RKO (cell line): ENCODE measurements around the gene GLRX5.

ENCODE experiments used
- DNase-seq: peaks from one replicate; pipeline ENCODE4 v3.0.0-alpha.2; 2016; ENCODE audit warnings: low spot score

Gene GLRX5

DNA sequence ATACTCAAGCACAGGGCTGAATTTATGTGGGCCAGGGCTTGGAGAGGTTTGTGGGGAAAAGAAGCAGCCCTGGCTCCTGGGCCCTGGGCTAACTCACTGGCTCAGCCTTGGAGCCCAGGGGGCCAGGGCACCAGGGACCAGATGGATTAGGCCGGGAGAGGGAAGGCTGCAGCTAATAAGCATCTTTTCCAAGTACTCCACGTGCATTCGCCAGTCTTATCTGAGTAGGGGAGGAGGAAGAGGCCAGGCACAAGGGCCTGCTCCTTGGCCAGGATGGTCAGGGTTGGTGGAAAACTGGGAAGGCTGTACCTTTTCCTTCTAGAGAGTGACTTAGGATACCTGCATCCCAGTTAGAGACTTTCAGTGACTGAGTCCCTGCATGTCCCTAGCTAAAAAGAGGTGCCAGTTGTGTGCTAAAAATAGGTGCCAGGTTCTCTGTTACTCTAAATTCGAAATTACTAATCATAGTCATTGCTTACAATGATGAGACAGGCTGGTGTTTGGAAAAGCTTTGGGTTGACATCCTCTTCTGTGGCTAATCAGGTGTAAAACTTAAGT is 1.3 kb downstream of the GLRX5 start:
- peak; percentile 25 for DNase-seq

DNA sequence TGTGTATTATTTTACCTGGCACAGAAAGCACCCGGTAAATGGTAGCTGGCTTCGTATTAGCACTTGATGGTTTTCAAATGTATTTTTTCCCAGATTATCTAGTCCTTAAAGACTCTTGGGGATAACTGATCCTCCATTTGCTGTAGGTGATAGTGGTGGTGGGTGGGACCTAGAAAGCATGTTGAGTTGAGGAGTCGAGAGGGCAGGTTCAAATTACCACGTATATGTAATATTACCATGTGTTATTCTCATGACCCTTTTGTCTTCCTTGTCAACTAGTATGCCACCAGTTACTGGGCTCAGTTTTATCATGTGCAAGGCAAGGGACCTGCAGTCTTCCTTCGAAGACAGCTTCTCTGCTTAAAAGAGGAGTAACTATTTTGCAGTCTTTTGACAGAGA is 1.8 kb downstream of the GLRX5 start:
- no peak for DNase-seq

DNA sequence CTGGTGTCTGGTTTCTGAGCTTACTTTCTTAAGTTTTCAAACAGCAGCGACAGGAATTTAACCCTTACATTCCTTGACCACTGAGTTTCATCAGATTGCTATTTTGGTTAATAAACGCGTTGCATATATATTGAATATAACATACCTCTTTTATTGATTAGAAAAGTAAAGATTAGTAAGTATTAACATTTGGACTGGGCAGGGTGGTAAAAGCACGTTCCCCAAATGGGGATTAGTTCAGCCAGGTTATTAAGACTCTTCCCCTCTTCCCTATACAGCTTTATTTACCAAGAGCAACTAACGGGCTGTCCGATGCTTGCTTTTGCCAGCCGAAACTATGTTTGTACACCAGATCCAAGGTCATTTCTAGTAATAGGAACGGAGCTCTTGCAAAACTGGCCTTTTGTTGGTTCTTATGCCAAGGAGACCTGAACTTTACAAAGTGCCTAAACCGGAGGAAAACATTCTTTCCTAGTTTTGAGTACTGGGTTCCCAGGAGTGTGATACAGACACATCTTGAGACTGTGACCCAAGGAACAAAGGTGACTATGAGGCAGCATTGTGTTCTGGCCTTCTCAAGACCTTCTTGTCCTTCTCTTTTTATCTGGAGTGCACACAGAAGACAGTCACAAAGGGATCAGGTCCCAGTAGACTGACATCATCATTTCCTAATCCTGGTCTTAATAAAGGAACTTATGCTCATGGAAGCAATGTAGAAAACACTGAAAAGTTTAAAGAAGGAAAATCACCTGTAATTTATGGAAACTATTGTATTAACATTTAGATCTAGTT is 2.6 kb downstream of the GLRX5 start:
- DNase-seq: no peak

DNA sequence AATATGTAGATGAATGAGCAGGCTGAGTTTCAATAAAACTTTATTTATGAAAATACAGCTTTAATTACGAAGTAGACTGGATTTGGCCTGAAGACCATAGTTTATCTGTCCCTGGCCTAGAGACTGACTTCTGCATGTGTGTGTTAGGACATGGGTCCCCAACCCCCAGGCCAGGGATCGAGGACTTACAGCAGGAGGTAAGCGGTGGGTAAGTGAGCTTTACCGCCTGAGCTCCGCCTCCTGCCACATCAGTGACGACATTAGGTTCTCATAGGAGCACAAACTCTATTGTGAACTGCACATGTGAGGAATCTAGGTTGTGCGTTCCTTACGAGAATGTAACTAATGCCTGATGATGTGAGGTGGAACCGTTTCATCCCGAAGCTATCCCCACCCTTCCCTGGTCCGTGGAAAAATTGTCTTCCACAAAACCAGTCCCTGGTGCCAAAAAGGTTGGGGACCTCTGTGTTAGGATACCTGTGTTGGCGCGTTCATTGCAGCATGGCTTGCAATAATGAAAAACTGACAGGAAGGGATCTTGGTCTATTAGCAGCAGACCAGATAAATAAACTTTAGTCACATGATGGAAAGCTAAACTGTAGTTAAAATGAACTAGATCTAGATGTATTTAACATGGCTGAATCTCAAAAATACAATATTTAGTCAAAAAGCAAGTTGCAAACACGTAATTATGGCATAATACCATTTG is 4.1 kb downstream of the GLRX5 start:
- DNase-seq: no peak

DNA sequence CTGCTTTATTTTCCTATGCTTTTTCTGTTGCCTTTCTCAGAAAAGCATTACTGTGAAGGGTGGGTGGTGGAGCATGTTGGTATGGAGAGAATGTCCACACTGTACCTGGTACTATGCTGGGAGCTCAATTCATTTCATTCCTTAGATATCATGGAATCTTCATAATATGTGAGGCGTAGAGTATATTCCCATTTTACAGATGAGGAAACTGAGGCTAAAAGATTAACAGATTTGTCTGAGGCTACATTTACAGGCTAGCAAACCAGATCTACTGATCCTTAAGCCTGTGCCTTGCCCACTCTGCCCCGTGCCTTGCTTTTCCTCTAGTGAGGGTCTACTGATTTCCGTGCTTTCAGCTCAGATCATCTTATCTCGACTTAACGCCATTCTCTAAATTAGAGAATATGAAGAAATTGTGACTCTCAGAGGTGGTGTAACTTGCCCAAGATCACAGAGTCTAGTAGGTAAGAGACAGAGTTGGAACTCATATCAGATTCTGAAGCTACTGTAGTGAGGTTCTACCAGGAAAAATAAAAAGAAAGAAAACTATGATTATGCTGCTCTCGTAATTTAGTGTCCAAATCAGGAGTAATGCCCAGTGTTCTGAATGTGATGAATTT is 5.5 kb downstream of the GLRX5 start:
- DNase-seq: no peak

DNA sequence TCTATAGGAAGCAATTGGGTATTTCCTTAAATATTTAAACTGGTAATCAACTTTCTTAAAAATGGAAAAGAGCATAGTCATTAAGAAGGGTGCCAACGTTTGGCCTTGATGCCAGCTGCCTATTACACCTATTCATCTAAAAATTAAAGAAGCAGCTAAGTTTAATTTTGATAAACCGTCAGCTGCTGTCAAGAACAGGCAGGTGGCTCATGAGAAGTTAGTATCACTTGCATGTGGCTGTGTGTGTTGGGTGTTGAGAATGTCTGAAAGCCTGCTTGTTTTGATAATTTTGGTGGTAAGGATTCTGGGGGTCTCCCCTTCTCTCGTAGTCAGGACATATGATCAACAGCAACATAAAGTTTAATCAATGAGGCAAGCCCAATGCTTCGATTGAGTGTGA is 6.5 kb downstream of the GLRX5 start:
- no peak for DNase-seq

DNA sequence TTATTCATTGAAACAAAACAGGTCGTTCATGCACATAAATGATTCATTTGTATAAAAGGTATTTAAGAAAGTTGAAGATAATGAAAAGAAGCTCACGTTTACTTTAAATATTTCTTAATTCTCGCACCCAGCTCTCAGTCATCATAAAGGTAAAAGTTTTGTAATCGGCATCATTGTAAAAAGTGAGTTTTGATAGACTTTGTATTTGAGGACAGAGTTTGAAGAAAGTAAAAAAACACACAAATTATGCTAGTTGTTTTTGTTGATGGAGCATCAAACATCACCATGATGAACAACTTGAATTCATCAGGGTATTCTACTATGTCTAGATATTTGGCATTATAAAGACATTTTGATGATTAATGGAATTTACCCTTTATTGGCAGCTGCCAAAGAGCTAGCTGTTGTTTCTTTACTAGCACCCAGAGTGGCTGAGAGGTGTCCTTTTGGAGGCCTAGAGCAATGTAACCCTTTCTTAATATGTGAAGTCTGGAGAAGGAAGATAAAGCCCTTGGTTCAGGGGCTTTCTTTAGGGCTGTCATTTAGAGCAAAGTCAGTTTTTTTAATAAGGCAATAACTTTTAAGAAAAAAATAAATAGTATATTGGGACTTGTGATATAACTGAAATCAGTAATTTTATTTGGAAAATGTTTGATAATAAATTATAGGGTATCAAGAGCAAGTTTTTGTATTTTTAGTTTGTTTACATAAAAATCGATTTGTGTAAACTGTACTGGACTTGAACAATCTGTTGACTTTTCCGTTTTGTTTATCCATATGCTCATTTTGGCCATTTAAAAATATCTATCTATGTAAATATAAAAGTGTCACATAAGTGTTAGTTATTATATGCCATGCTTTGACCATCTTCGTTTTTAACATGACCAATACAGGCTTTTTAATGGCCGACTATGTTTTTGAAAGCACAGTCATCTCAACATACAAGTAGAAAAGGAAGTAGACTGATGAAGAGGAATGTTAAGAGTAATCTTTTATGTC is 7.4 kb downstream of the GLRX5 start:
- no peak for DNase-seq

DNA sequence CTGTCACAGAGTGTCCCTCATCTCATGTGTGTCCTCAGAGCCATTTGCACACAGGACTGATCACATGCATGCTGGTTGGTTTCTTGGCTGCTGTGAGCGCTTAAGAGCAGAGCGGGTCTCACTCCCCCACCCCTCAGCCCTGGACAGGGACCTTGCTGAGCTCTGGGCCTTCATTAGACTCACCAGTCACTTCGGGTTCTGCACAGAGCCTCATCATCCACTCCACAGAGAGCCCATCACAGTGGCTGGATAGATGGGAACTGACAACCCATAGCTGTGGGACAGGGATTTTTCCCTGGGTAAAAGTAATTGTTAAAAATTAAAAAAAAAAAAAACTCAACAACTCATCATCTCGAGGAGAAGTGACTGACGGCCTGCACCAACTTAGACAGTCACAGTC is 8.2 kb downstream of the GLRX5 start:
- no peak for DNase-seq

DNA sequence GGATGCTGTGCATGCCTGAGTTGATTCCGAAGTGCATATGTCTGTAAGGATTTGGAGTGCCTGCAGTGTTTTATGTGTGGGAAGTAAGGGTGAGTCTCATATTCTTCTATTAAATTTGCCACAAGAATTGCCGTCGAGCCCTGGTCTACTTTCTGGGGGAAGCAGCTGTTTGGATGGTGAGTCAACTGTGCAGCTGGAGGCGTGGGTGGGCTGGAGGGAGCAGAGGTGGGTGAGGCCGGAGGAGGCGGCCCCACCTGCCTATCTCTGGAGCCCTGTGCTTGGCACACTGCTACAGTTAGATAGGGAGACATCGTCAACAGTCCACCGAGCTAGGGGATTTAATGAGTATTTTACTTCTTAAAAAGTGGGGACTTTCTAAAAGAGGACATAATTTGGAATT is 9.7 kb downstream of the GLRX5 start:
- no peak for DNase-seq

DNA sequence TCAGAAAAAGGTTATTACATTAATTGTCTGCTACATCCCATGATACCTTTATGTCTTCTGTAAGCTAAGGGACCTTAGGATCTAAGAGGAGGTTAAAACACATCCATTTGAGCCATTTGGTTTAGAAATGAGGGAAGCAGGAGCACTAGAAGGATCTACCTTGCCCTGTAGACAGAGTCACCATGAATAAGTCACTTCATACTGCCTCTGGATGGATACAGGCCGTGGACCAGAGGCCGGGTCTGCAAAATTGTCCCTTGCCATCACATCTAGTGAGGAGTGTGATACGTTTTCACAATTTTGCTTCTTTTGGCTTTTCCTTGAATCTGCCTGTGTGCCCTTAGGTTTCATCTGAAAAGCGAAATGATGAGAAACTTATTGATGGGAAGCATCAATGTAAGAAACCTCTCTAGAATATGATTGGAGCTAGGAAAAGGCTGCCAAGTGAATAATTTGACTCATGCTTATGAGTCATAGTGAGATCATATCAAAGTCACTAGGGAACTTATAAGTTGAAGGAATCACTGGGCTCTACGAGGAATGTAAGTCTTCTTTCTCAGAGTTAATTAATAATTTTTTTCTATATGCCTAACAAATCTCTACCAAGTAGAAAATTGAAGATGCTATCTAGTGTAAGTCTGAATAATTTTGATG is 10.8 kb downstream of the GLRX5 start:
- peak; percentile 91 for DNase-seq

DNA sequence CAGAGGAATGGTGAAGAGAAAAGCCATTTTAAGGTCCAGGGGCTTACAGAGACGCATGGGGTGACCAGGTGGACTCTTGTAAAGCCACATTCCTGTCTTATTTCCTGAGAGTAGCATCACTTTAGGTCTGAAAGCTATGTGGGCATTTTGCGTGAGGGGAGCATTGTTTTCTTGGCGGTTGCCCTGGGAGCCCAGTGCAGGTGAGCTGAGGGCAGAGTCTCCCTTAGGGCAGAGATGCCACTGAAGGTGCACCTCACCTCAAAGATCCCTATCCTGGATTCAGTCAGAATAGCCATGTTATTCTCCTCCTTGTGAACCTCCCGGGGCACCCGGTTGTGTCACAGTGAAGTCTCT is 12.4 kb downstream of the GLRX5 start:
- DNase-seq: no peak

DNA sequence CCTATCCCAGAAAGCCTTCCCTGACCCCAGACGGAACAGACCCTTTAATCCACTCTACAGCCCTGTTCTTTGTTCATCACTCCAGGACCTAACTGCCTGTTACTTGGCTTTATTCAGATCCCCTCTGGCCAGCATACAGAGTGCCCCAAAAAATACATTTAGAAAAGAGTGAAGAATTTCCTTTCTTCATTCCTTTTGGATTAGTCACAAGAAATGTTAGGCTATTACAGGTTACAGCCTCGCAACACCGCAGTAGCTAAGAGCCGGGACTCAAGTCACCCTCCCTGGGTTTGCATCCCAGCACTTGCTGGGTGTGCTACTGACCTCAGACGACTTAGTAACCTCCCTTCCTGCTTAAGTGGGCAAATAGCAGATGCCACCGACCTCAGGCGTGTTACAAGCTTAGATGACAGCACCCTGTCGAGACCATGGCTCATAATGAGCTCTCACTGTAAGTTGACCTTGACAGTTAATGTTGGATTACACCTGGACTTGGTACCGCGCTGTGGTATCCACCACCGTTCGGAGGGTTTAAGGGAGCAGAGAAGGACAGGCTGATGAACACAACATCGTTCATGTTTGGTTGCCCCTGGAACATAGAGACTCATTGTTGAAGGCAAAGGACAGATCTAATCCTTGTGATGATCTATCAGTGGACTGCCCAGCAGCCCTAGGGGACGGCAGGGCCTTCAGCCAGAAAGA is 12.9 kb downstream of the GLRX5 start:
- no peak for DNase-seq

DNA sequence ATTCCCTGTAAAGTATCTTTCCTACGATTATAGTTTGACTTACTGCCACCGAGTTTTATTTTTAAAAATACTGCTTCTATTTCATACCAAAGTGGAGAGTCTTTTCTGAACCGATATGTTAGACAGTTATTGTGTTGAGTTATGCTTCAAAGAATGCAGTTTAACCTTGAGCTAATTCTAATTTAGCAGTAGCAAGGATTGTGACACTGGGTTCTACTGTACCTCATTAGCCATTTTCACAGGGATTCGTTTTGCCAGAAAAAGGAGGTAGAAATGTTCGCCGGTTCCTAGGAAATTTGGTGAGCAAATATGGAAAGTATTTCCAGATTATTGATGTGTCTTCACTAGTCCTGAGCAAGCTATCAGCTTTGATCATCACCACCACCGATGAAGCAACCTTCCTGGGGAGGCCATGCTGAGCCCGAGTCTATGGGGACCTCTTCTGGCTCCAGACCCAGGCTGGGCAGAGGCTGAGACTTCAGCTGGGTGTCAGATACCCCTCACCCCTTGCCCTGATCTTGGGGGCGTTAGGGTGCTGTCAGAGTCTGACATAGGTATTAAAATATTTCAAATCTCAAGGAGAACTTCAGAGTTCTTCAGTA is 13.6 kb downstream of the GLRX5 start:
- no peak for DNase-seq

DNA sequence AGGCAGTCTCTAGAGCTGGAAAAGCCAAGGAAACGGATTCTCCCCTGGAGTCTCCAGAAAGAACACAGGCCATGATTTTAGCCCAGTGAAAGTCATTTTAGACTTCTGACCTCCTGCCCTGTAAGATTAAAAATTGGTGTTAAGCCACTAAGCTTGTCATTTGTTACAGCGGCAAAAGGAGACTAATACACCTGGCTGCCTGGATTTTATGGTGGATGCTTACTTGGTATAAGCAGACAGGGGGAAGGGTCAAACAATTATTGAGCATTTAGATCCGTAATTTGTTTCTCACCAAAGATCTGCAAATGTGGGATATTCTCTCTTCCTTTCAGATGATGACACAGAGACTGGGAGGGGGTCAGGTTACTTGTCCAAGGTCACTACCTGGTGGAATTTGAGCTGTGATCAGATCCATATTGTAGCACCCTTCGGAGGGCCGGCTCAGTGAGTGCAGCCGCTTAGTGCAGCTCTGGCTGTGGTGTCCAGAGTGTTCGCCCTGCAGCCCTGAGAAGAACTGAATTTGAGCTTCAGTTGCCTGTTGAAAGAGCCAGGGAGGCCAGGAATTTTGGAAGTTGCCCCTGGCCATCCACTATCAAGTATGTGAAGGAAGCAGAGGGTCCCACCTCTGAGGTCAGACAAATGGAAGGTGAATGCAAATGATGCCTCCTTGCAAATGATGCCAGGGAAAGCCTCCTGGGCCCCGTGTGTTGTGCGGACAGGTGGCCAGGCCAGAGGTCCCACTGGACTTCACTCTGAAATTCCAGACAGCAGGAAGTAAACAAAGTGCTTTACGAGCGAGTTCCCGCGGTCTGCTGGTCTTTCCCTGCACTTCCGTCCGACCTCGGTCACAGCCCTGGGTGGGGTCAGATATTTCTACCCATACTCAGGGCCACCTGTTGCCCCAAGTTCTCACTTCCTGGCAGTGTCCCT is 15.1 kb downstream of the GLRX5 start:
- DNase-seq: no peak

DNA sequence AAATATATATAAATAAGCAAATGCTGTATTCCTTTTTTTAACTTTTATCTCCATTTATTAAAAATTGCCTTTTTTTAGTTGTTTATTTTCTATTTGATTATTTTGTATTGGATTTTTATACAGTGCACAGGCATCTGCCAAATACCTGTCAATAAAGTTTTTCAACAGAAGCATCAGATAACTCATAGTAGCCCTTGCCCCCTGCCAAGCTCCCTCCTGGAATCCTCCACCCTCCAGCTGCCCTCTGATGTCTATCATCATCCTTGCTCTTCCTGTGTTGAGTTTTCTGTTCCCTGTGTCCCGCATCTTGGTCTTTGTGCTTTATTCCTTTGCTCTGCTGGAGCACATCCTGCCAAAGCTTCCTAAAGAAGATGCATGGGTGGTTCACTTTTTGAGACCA is 16.6 kb downstream of the GLRX5 start:
- no peak for DNase-seq

DNA sequence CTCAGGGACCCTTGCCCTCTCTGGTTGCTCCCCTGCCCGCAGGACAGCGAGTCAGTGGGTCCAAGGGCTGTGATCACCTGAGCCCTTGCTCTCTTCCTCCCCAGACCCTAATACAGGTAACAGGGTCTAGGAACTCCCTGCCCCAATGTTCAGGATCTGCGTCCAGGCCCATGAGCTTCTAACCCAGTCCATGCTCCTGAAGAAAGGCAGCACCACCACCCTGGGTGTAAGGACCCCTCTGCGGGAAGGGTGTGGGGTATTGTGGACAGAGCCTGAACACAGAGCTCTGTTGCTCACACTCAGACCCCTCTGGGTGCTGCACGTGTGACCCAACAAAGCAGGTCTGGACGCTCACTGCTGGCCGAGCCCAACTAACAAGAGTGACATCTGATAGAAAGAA is 18.3 kb downstream of the GLRX5 start:
- no peak for DNase-seq

DNA sequence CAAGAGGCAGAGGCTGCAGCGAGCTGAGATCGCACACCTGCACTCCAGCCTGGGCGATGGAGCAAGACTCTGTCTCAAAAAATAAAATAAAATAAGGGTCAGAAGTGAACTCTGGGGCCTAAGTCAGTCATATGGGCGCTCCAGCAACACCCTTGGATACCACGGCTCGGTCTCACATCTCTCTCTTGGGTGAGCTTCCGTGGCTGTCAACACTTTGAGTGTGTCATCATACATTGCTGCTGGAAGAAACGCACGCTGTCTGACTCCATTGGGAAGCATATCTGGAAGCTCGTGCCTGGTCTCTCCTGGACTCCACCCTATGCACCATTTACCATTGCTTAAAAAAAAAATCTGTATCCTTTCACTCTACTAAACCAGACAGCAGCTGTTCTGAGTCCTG is 20.2 kb downstream of the GLRX5 start:
- DNase-seq: no peak

DNA sequence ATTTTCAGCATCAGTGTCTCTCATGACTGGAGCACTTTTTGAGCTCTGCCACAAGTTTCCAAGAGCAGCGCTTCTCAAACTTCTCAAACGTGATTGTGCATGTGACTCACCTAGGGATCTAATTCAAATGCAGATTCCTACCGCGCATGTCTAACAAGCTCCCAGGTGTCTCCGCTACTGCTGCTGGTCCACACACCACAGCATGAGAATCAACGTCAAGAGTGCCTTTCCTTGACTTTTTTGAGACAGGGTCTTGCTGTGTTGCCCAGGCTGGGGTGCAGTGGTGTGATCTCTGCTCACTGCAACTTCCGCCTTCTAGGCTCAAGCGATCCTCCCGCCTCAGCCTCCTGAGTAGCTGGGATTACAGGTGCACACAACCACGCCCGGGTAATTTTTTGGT is 22.4 kb downstream of the GLRX5 start:
- DNase-seq: no peak

DNA sequence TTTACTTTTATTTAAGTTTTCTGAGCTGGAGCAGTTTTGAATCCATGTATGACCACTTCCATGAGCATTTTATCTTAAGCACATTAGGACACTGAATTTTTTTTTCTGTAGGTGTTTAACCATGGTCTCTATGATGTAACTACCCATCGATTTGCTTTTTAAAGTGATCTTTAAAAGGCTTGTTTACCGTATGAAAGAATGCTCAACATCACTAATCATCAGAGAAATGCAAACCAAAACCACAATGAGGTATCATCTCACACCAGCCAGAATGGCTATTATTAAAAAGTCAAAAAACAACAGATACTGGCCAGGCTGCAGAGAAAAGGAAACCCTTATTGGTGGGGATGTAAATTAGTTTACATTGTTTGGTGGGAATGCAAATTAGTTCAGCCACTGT is 23.0 kb downstream of the GLRX5 start:
- no peak for DNase-seq
